Measurements from ENCODE around the gene PDE7B.

DNA sequence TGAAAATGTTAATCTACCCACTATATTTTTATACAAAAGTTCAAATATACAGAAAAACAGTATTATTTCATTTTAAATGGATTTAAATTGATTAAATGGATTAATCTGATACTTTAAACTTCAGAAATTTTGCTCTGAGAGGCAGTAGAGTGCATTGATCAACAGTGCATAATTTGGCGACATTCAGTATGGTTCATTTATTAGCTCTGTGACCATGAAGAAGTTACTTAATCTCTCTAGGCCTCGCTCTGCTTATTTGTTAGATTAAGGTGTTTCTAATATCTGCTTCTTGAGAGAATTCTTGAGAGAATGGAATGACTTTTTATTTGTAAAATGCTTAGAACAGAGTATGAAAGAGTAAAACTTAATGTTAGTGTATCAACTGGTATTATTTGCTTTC, 8.9 kb downstream of the PDE7B start:
- no peak for TF ChIP-seq POLR2A (conservative IDR thresholded peaks at IDR 0.05)
- no peak for TF ChIP-seq DDX20 (tag; IDR thresholded peaks at IDR 0.05; ENCODE audit: low read depth)
- no peak for TF ChIP-seq NR3C1 (CRISPR knock-in tag; IDR thresholded peaks at IDR 0.05)
- no peak for TF ChIP-seq YY1 (IDR thresholded peaks at IDR 0.05; ENCODE audit: borderline replicate concordance in 1 of 3, control insufficient read depth in 1 of 3, extremely low read depth in 1 of 3, insufficient read depth in 3 of 3, insufficient read length in 1 of 3, insufficient replicate concordance in 2 of 3, low read depth in 1 of 3, low read length in 2 of 3)
- TF ChIP-seq POLR2AphosphoS5 (IDR thresholded peaks at IDR 0.05; ENCODE audit: control insufficient read depth, insufficient read depth, low read depth, low read length) = no peak
- TF ChIP-seq, protein P1, sequence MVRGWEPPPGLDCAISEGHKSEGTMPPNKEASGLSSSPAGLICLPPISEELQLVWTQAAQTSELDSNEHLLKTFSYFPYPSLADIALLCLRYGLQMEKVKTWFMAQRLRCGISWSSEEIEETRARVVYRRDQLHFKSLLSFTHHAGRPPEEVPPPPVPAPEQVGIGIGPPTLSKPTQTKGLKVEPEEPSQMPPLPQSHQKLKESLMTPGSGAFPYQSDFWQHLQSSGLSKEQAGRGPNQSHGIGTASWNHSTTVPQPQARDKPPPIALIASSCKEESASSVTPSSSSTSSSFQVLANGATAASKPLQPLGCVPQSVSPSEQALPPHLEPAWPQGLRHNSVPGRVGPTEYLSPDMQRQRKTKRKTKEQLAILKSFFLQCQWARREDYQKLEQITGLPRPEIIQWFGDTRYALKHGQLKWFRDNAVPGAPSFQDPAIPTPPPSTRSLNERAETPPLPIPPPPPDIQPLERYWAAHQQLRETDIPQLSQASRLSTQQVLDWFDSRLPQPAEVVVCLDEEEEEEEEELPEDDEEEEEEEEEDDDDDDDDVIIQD (CRISPR knock-in tag; IDR thresholded peaks at IDR 0.05) = no peak
- TF ChIP-seq ATF1 (CRISPR knock-in tag; IDR thresholded peaks at IDR 0.05) = no peak
- TF ChIP-seq ATF1 (tag; IDR thresholded peaks at IDR 0.05) = no peak
- TF ChIP-seq ARHGAP35 (IDR thresholded peaks at IDR 0.05; ENCODE audit: partially characterized antibody) = no peak
- no peak for TF ChIP-seq RAD21 (CRISPR knock-in tag; conservative IDR thresholded peaks at IDR 0.05 in 1 of 2, IDR thresholded peaks at IDR 0.05 in 1 of 2)
- TF ChIP-seq MTA3 (IDR thresholded peaks at IDR 0.05; ENCODE audit: borderline replicate concordance) = no peak
- TF ChIP-seq SP1 (CRISPR knock-in tag; IDR thresholded peaks at IDR 0.05) = no peak
- no peak for TF ChIP-seq NBN (IDR thresholded peaks at IDR 0.05; ENCODE audit: low read depth)
